SU-DHL-6 (cell line): ENCODE data around the gene DMAC1.

Experiments used
- H2AFZ ChIP-seq: fragments of 200-600 bp; sonication (generic); 2 replicates; pipeline ENCODE4 v1.6.1; 2014; ENCODE audit warnings: low read depth, mild to moderate bottlenecking, moderate library complexity, mixed read lengths, antibody characterized with exemption, low read length; ENCODE audit not compliant: severe bottlenecking
- H3F3A ChIP-seq: fragments of 200-600 bp; shearing (Covaris generic); 2 replicates; pipeline ENCODE4 v1.6.0; 2016; ENCODE audit warnings: antibody characterized with exemption, mild to moderate bottlenecking; ENCODE audit not compliant: insufficient read depth
- H3K27ac ChIP-seq: fragments of 200-600 bp; sonication (generic); 2 replicates; pipeline ENCODE4 v1.5.1; 2016; ENCODE audit warnings: low read depth, mild to moderate bottlenecking, low read length, moderate library complexity, mixed read lengths
- H3K27me3 ChIP-seq: fragments of 200-600 bp; sonication (generic), shearing (Covaris generic); 2 replicates; pipeline ENCODE4 v1.6.0; 2014; ENCODE audit warnings: mild to moderate bottlenecking, low read length
- H3K36me3 ChIP-seq: fragments of 200-600 bp; sonication (generic); 2 replicates; pipeline ENCODE4 v1.6.1; 2014; ENCODE audit warnings: mild to moderate bottlenecking, low read length, mixed read lengths
- H3K4me2 ChIP-seq: fragments of 300-600, 200-600 bp; shearing (Covaris generic), sonication (generic); 2 replicates; pipeline ENCODE4 v1.6.0; 2014; ENCODE audit warnings: low read length, low read depth, mild to moderate bottlenecking; ENCODE audit not compliant: poor library complexity, severe bottlenecking
- H3K4me3 ChIP-seq: fragments of 200-600 bp; sonication (generic); 2 replicates; pipeline ENCODE4 v1.5.1; 2014; ENCODE audit warnings: antibody characterized with exemption, low read length, mild to moderate bottlenecking, mixed read lengths; ENCODE audit not compliant: insufficient read depth, poor library complexity, severe bottlenecking
- H3K79me2 ChIP-seq: fragments of 200-600 bp; sonication (generic); 2 replicates; pipeline ENCODE4 v1.6.1; 2014; ENCODE audit warnings: mild to moderate bottlenecking, low read length, moderate library complexity; ENCODE audit not compliant: insufficient read depth
- H3K9ac ChIP-seq: fragments of 200-600 bp; sonication (generic); 2 replicates; pipeline ENCODE4 v1.7.0; 2014; ENCODE audit warnings: mild to moderate bottlenecking, low read length
- H3K9me2 ChIP-seq: fragments of 200-600 bp; sonication (generic); replicated peaks from 2 replicates; pipeline ENCODE4 v1.6.1; 2014; ENCODE audit warnings: low read length; ENCODE audit not compliant: insufficient read depth
- H3K9me3 ChIP-seq: fragments of 200-600 bp; sonication (generic); 2 replicates; pipeline ENCODE4 v1.6.1; 2014; ENCODE audit warnings: low read length, mixed read lengths; ENCODE audit not compliant: insufficient read depth
- H4K20me1 ChIP-seq: fragments of 200-600 bp; sonication (generic); 2 replicates; pipeline ENCODE4 v1.6.1; 2014; ENCODE audit warnings: low read depth, mild to moderate bottlenecking, antibody characterized with exemption, low read length, moderate library complexity, mixed read lengths
- CTCF ChIP-seq: fragments of 200-600 bp; sonication (generic); IDR thresholded peaks from one replicate; pipeline ENCODE4 v1.5.1; 2017; ENCODE audit warnings: antibody characterized with exemption, mild to moderate bottlenecking, low read length, moderate library complexity; ENCODE audit not compliant: insufficient read depth, poor library complexity, severe bottlenecking
- EZH2phosphoT487 ChIP-seq: fragments of 200-600 bp; sonication (generic), shearing (Covaris generic); conservative IDR thresholded peaks from 2 replicates; pipeline ENCODE4 v1.6.1; 2018; ENCODE audit warnings: mild to moderate bottlenecking, antibody characterized with exemption, low read length, moderate library complexity, mixed read lengths

DMAC1 gene

GRCh38 chr9:7782400-7783120, 17.0 kb downstream of the DMAC1 start:
- no peaks in the 10 kb centered on the region for H3K9me3 ChIP-seq
- TF ChIP-seq CTCF = no peak
- no peak for TF ChIP-seq EZH2phosphoT487
- H3F3A ChIP-seq = no peaks in the 10 kb centered on the region
- H3K9me2 ChIP-seq = no peaks in the 10 kb centered on the region
- no peak overlapping the region for H3K4me3 ChIP-seq
- no peaks in the 10 kb centered on the region for H4K20me1 ChIP-seq
- no peak overlapping the region for H2AFZ ChIP-seq
- no peaks in the 10 kb centered on the region for H3K27me3 ChIP-seq
- no peaks in the 10 kb centered on the region for H3K36me3 ChIP-seq
- H3K79me2 ChIP-seq = no peaks in the 10 kb centered on the region
- no peak overlapping the region for H3K4me2 ChIP-seq
- H3K9ac ChIP-seq = no peak overlapping the region
- H3K27ac ChIP-seq = no peak overlapping the region

- Histone ChIP-seq H3K27me3 (no peaks in the 10 kb centered on the region), H3K36me3 (no peaks in the 10 kb centered on the region), H2AFZ (no peak overlapping the region), H3K9me3 (no peaks in the 10 kb centered on the region), H3K4me2 (no peak overlapping the region), H3K9ac (no peak overlapping the region), H3K79me2 (no peaks in the 10 kb centered on the region), H3K4me3 (no peak overlapping the region), H3K27ac (no peak overlapping the region), H4K20me1 (no peaks in the 10 kb centered on the region), H3F3A (no peaks in the 10 kb centered on the region), H3K9me2 (no peaks in the 10 kb centered on the region)
- TF ChIP-seq CTCF = no peak
- no peak for TF ChIP-seq EZH2phosphoT487
Measured at GRCh38 chr9:7780261-7780988, 19.2 kb downstream of the DMAC1 start.

- H2AFZ ChIP-seq = no peak overlapping the region
- H3K9me2 ChIP-seq = no peaks in the 10 kb centered on the region
- H4K20me1 ChIP-seq = no peaks in the 10 kb centered on the region
- no peaks in the 10 kb centered on the region for H3K9me3 ChIP-seq
- H3F3A ChIP-seq = no peaks in the 10 kb centered on the region
- H3K36me3 ChIP-seq = no peaks in the 10 kb centered on the region
- TF ChIP-seq CTCF (no peak), EZH2phosphoT487 (no peak)
- H3K27ac ChIP-seq = no peak overlapping the region
- no peaks in the 10 kb centered on the region for H3K79me2 ChIP-seq
- H3K27me3 ChIP-seq = no peaks in the 10 kb centered on the region
- H3K4me2 ChIP-seq = no peak overlapping the region
- no peak overlapping the region for H3K9ac ChIP-seq
- no peak overlapping the region for H3K4me3 ChIP-seq
Measured at GRCh38 chr9:7778851-7779600, 20.6 kb downstream of the DMAC1 start.
